Ishikawa (cell line): ENCODE data around the gene RTN3.

Experiments
- CEBPB ChIP-seq: IDR thresholded peaks from 2 replicates; pipeline ENCODE4 v1.6.1; 2012
- NFIC ChIP-seq: IDR thresholded peaks from 2 replicates; pipeline ENCODE4 v1.6.1; 2012
- RAD21 ChIP-seq: IDR thresholded peaks from 2 replicates; pipeline ENCODE4 v1.6.1; 2012; ENCODE audit warnings: low read depth
- TF ChIP-seq, protein P1 (sequence below): IDR thresholded peaks from 2 replicates; pipeline ENCODE4 v1.6.1; 2012
- TF ChIP-seq, protein P2 (sequence below): IDR thresholded peaks from 2 replicates; pipeline ENCODE4 v1.6.1; 2012; ENCODE audit warnings: low read depth, mild to moderate bottlenecking

DNA sequence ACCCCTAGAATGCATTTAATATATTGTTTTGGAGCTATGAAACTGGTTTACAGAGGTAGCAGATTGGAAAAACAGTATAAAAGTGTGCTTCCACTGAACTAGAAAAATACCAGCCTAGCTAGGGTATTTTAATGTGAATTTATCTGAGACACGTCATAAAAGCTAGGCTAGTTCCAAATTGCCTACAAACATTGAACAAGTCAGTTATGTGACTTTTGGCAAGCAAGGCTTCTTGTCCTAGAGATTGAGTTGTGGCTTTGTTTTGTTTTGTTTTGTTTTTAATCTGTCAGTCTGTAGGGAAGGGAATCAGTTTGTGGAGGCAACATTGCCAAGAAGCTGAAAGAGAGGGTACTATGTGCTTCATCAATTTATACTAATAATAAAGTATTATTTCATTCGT is 24.2 kb downstream of the RTN3 start:
- TF ChIP-seq NFIC, result no peak
- TF ChIP-seq CEBPB, result no peak
- TF ChIP-seq, protein P1, sequence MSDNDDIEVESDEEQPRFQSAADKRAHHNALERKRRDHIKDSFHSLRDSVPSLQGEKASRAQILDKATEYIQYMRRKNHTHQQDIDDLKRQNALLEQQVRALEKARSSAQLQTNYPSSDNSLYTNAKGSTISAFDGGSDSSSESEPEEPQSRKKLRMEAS, result no peak
- no peak for TF ChIP-seq RAD21
- TF ChIP-seq, protein P2, sequence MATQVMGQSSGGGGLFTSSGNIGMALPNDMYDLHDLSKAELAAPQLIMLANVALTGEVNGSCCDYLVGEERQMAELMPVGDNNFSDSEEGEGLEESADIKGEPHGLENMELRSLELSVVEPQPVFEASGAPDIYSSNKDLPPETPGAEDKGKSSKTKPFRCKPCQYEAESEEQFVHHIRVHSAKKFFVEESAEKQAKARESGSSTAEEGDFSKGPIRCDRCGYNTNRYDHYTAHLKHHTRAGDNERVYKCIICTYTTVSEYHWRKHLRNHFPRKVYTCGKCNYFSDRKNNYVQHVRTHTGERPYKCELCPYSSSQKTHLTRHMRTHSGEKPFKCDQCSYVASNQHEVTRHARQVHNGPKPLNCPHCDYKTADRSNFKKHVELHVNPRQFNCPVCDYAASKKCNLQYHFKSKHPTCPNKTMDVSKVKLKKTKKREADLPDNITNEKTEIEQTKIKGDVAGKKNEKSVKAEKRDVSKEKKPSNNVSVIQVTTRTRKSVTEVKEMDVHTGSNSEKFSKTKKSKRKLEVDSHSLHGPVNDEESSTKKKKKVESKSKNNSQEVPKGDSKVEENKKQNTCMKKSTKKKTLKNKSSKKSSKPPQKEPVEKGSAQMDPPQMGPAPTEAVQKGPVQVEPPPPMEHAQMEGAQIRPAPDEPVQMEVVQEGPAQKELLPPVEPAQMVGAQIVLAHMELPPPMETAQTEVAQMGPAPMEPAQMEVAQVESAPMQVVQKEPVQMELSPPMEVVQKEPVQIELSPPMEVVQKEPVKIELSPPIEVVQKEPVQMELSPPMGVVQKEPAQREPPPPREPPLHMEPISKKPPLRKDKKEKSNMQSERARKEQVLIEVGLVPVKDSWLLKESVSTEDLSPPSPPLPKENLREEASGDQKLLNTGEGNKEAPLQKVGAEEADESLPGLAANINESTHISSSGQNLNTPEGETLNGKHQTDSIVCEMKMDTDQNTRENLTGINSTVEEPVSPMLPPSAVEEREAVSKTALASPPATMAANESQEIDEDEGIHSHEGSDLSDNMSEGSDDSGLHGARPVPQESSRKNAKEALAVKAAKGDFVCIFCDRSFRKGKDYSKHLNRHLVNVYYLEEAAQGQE, result no peak
